K562 (cell line): ENCODE data around the gene FAM83E. TPM values are rescaled to one million over a fixed set of nuclear protein-coding genes. Genes with fewer than 3 reads are reported as not detected.

Experiments
- CLOCK ChIP-seq: fragments of 250-450 bp; sonication (Bioruptor Pico); IDR thresholded peaks from 2 replicates; pipeline ENCODE4 v1.4.0; 2020; ENCODE audit warnings: mild to moderate bottlenecking, moderate library complexity, borderline replicate concordance
- CREM ChIP-seq: IDR thresholded peaks from 2 replicates; pipeline ENCODE4 v1.6.1; 2014; ENCODE audit warnings: antibody characterized with exemption, low read depth
- E2F5 ChIP-seq: sonication (generic); formaldehyde crosslinking; IDR thresholded peaks from 2 replicates; pipeline ENCODE4 v1.8.0; 2022; ENCODE audit warnings: mild to moderate bottlenecking, missing genetic modification reagents
- FOXO4 ChIP-seq: fragments of 450-650 bp; formaldehyde crosslinking; IDR thresholded peaks from 2 replicates; pipeline ENCODE4 v1.4.0; 2020; ENCODE audit warnings: mild to moderate bottlenecking, moderate library complexity
- HBP1 ChIP-seq: fragments of 450-650 bp; formaldehyde crosslinking; IDR thresholded peaks from 2 replicates; pipeline ENCODE4 v1.4.0; 2022; ENCODE audit warnings: missing genetic modification characterization
- HEY1 ChIP-seq: fragments of 250-450 bp; sonication (Bioruptor Pico); IDR thresholded peaks from 2 replicates; pipeline ENCODE4 v1.5.0; 2020; ENCODE audit warnings: mild to moderate bottlenecking, moderate library complexity, borderline replicate concordance
- ILK ChIP-seq: fragments of 450-650 bp; IDR thresholded peaks from 2 replicates; pipeline ENCODE4 v1.6.1; 2016; ENCODE audit warnings: missing genetic modification characterization, low read depth, mild to moderate bottlenecking, missing compliant biosample characterization, moderate library complexity, borderline replicate concordance
- KLF1 ChIP-seq: fragments of 450-650 bp; IDR thresholded peaks from 2 replicates; pipeline ENCODE4 v1.6.1; 2016; ENCODE audit warnings: missing genetic modification characterization, missing compliant biosample characterization
- TCF7 ChIP-seq: sonication (generic); IDR thresholded peaks from 2 replicates; pipeline ENCODE4 v1.6.1; 2016; ENCODE audit warnings: antibody characterized with exemption, borderline replicate concordance
- TCFL5 ChIP-seq: fragments of 250-450 bp; sonication (Bioruptor Pico); conservative IDR thresholded peaks from 2 replicates; pipeline ENCODE4 v1.6.1; 2021; ENCODE audit warnings: mild to moderate bottlenecking, moderate library complexity, matching md5 sums
- TFAP4 ChIP-seq: sonication (generic); formaldehyde crosslinking; IDR thresholded peaks from 2 replicates; pipeline ENCODE4 v1.8.0; 2022; ENCODE audit warnings: missing genetic modification reagents, mild to moderate bottlenecking, moderate library complexity, borderline replicate concordance
- ZC3H11A ChIP-seq: IDR thresholded peaks from 2 replicates; pipeline ENCODE4 v1.6.1; 2012; ENCODE audit warnings: low read depth, low read length, improper control_type of control experiment
- ZNF184 ChIP-seq: sonication (generic); formaldehyde crosslinking; IDR thresholded peaks from 2 replicates; pipeline ENCODE4 v1.5.0; 2020; ENCODE audit warnings: missing genetic modification reagents
- ZNF717 ChIP-seq: fragments of 250-450 bp; sonication (Bioruptor Pico); IDR thresholded peaks from 2 replicates; pipeline ENCODE4 v1.5.0; 2021
- polyA plus RNA-seq, 8 experiments: library from polyadenylated mRNA; depleted of rRNA in 4 of 8; stranded (reverse) in 5 of 8; unstranded in 3 of 8; fragments of >200 nt; fragmentation: Nextera tagmentation in 2 of 8; fragmentation: Illumina TruSeq in 1 of 8; extraction: Ambion mirVana in 2 of 8; extraction: Trizol in 1 of 8; gene quantifications; 2 replicates each; pipeline versions ENCODE4 v1.2.1 to v1.2.3, GENCODE V29; 2011 to 2014; ENCODE audit warnings: inconsistent platforms in 1 of 8, missing spikeins in 1 of 8
- total RNA-seq, 7 experiments: library from RNA; depleted of rRNA in 6 of 7; stranded (reverse); fragments of >200 nt in 6 of 7; fragmentation: Illumina TruSeq in 2 of 7; extraction: Trizol in 2 of 7; gene quantifications; 2 replicates each; pipeline versions ENCODE4 v1.2.1 to v1.2.3, GENCODE V29; 2011 to 2021; ENCODE audit warnings: low replicate concordance in 1 of 7

Gene FAM83E
- total and polyA plus RNA-seq, 9 of the 15 experiments (the other 6 are each of a cell fraction or from before 2014, with no cell fraction given), result 0.15 to 0.87 (median 0.29) TPM; not detected in 4

- no peak for TF ChIP-seq ILK (tag)
- TF ChIP-seq HBP1 (CRISPR knock-in tag), result no peak
- TF ChIP-seq TFAP4 (CRISPR knock-in tag), result peak; percentile 84
- no peak for TF ChIP-seq TCFL5 (CRISPR knock-in tag)
- no peak for TF ChIP-seq ZNF717
- no peak for TF ChIP-seq HEY1 (CRISPR knock-in tag)
- TF ChIP-seq TCF7, result no peak
- TF ChIP-seq CREM, result peak; percentile 75
- TF ChIP-seq ZC3H11A, result no peak
- no peak for TF ChIP-seq ZNF184 (CRISPR knock-in tag)
- TF ChIP-seq CLOCK, result peak; percentile 98
- no peak for TF ChIP-seq KLF1 (tag)
- TF ChIP-seq FOXO4 (CRISPR knock-in tag), result no peak
- TF ChIP-seq E2F5 (CRISPR knock-in tag), result peak; percentile 91
Observed at GRCh38 chr19:48637449-48637947, 22.6 kb upstream of the FAM83E start (continued).
